DOHH2 (cell line): Measurements from ENCODE around the gene SIGLEC7.
A peak's percentile ranks its signal among the peaks of the same experiment; 100 is the strongest.

Experiments used
- H3F3A ChIP-seq: fragments of 200-600 bp; sonication (generic), shearing (Covaris generic); 2 replicates; pipeline ENCODE4 v1.6.0; 2016; ENCODE audit warnings: antibody characterized with exemption, mild to moderate bottlenecking; ENCODE audit not compliant: control insufficient read depth, insufficient read depth
- H3K27ac ChIP-seq: fragments of 200-600 bp; sonication (generic); 2 replicates; pipeline ENCODE4 v1.5.1; 2014; ENCODE audit warnings: low read depth, mild to moderate bottlenecking, low read length, moderate library complexity
- H3K27me3 ChIP-seq: fragments of 200-600 bp; sonication (generic); 2 replicates; pipeline ENCODE4 v1.6.1; 2014; ENCODE audit warnings: mild to moderate bottlenecking, low read length, mixed read lengths; ENCODE audit not compliant: control insufficient read depth
- H3K36me3 ChIP-seq: fragments of 200-600 bp; sonication (generic); 2 replicates; pipeline ENCODE4 v1.6.1; 2014; ENCODE audit warnings: mild to moderate bottlenecking, low read length, moderate library complexity, mixed read lengths; ENCODE audit not compliant: control insufficient read depth
- H3K4me1 ChIP-seq: fragments of 200-600 bp; sonication (generic); 2 replicates; pipeline ENCODE4 v1.6.1; 2014; ENCODE audit warnings: mild to moderate bottlenecking, low read length, mixed read lengths; ENCODE audit not compliant: control insufficient read depth
- H3K4me2 ChIP-seq: fragments of 200-600 bp; sonication (generic); 2 replicates; pipeline ENCODE4 v1.6.0; 2014; ENCODE audit warnings: mild to moderate bottlenecking, low read length, moderate library complexity
- H3K4me3 ChIP-seq: fragments of 200-600 bp; sonication (generic); 2 replicates; pipeline ENCODE4 v1.5.1; 2014; ENCODE audit warnings: mild to moderate bottlenecking, low read length, mixed read lengths
- H3K79me2 ChIP-seq: fragments of 200-600 bp; sonication (generic); 2 replicates; pipeline ENCODE4 v1.6.1; 2014; ENCODE audit warnings: mild to moderate bottlenecking, low read length, mixed read lengths; ENCODE audit not compliant: control insufficient read depth
- H3K9me2 ChIP-seq: fragments of 200-600 bp; sonication (generic); replicated peaks from 2 replicates; pipeline ENCODE4 v1.6.1; 2014; ENCODE audit warnings: mild to moderate bottlenecking, low read length, mixed read lengths; ENCODE audit not compliant: control insufficient read depth
- H3K9me3 ChIP-seq: fragments of 200-600 bp; sonication (generic); 2 replicates; pipeline ENCODE4 v1.6.1; 2014; ENCODE audit warnings: antibody characterized with exemption, low read length, mixed read lengths; ENCODE audit not compliant: control insufficient read depth, insufficient read depth
- H4K20me1 ChIP-seq: fragments of 200-600 bp; sonication (generic); 2 replicates; pipeline ENCODE4 v1.6.0; 2014; ENCODE audit warnings: low read depth, mild to moderate bottlenecking, antibody characterized with exemption, low read length, moderate library complexity; ENCODE audit not compliant: control insufficient read depth, insufficient read depth
- CTCF ChIP-seq: fragments of 200-600 bp; sonication (generic); IDR thresholded peaks from one replicate; pipeline ENCODE4 v1.5.1; 2014; ENCODE audit warnings: antibody characterized with exemption, mild to moderate bottlenecking, low read depth, low read length; ENCODE audit not compliant: poor library complexity, severe bottlenecking
- EZH2phosphoT487 ChIP-seq: fragments of 200-600 bp; sonication (generic); IDR thresholded peaks from 2 replicates; pipeline ENCODE4 v1.6.1; 2017; ENCODE audit warnings: borderline replicate concordance, mild to moderate bottlenecking, antibody characterized with exemption, low read length, moderate library complexity, mixed read lengths

Gene SIGLEC7

GRCh38 chr19:51108805-51109146 is 33.3 kb upstream of the SIGLEC7 start:
- no peaks in the 10 kb centered on the region for H3K9me3 ChIP-seq
- H3K79me2 ChIP-seq, result peaks cover 36% of the 10 kb centered on the region
- TF ChIP-seq CTCF, result no peak
- no peak for TF ChIP-seq EZH2phosphoT487
- peaks cover 27% of the 10 kb centered on the region for H3K36me3 ChIP-seq
- H3K27me3 ChIP-seq, result peaks cover 7% of the 10 kb centered on the region
- H3K4me1 ChIP-seq, result peaks cover 24% of the 10 kb centered on the region
- H3K4me2 ChIP-seq, result peak overlapping the region; percentile 79
- H3K9me2 ChIP-seq, result no peaks in the 10 kb centered on the region
- H3K4me3 ChIP-seq, result peak overlapping the region; percentile 95
- no peak overlapping the region for H3K27ac ChIP-seq
- no peaks in the 10 kb centered on the region for H3F3A ChIP-seq
- no peaks in the 10 kb centered on the region for H4K20me1 ChIP-seq

GRCh38 chr19:51110666-51110971 is 31.5 kb upstream of the SIGLEC7 start:
- Histone ChIP-seq H3K4me3 (no peak overlapping the region), H3K79me2 (peaks cover 24% of the 10 kb centered on the region), H3K27me3 (peaks cover 10% of the 10 kb centered on the region), H3K27ac (no peak overlapping the region), H3F3A (no peaks in the 10 kb centered on the region), H3K9me3 (no peaks in the 10 kb centered on the region), H3K4me1 (peaks cover 24% of the 10 kb centered on the region), H4K20me1 (no peaks in the 10 kb centered on the region), H3K9me2 (no peaks in the 10 kb centered on the region), H3K36me3 (peaks cover 14% of the 10 kb centered on the region), H3K4me2 (no peak overlapping the region)
- TF ChIP-seq EZH2phosphoT487, result no peak
- TF ChIP-seq CTCF, result no peak

- H3K4me3 ChIP-seq, result no peak overlapping the region
- H3K79me2 ChIP-seq, result peaks cover 16% of the 10 kb centered on the region
- peaks cover 10% of the 10 kb centered on the region for H3K27me3 ChIP-seq
- no peaks in the 10 kb centered on the region for H3K9me2 ChIP-seq
- H4K20me1 ChIP-seq, result no peaks in the 10 kb centered on the region
- H3F3A ChIP-seq, result no peaks in the 10 kb centered on the region
- H3K27ac ChIP-seq, result no peak overlapping the region
- TF ChIP-seq EZH2phosphoT487 (no peak), CTCF (no peak)
- no peak overlapping the region for H3K4me2 ChIP-seq
- no peaks in the 10 kb centered on the region for H3K9me3 ChIP-seq
- peaks cover 8% of the 10 kb centered on the region for H3K36me3 ChIP-seq
- peaks cover 24% of the 10 kb centered on the region for H3K4me1 ChIP-seq
Observed at GRCh38 chr19:51111606-51112005, 30.5 kb upstream of the SIGLEC7 start.

- Histone ChIP-seq H3K27me3 (peaks cover 14% of the 10 kb centered on the region), H3K4me2 (no peak overlapping the region), H3K9me2 (no peaks in the 10 kb centered on the region), H3K79me2 (no peaks in the 10 kb centered on the region), H3K36me3 (no peaks in the 10 kb centered on the region), H4K20me1 (no peaks in the 10 kb centered on the region), H3F3A (no peaks in the 10 kb centered on the region), H3K4me3 (no peak overlapping the region), H3K27ac (no peak overlapping the region), H3K4me1 (peaks cover 9% of the 10 kb centered on the region), H3K9me3 (no peaks in the 10 kb centered on the region)
- TF ChIP-seq CTCF, result no peak
Observed at GRCh38 chr19:51114087-51114729, 27.9 kb upstream of the SIGLEC7 start.
